ENCODE measurements around the gene SCN2B. TPM values are rescaled to one million over a fixed set of nuclear protein-coding genes. Genes with fewer than 3 reads are reported as not detected.

SCN2B gene
- total RNA-seq, 1 donor: not detected

GRCh38 chr11:118219732-118220131, 43.3 kb upstream of the SCN2B start:
- TF ChIP-seq CTCF (IDR thresholded peaks at IDR 0.05; ENCODE audit: insufficient read depth, low read length): no peak
- no peak overlapping the region for H3K4me3 ChIP-seq (ENCODE audit: low read depth, low read length)
- DNase-seq (ENCODE audit: low read depth): no peak

- H3K4me3 ChIP-seq (ENCODE audit: low read depth, low read length): no peak overlapping the region
- TF ChIP-seq CTCF (IDR thresholded peaks at IDR 0.05; ENCODE audit: insufficient read depth, low read length): no peak
- DNase-seq (ENCODE audit: low read depth): no peak
Measured at GRCh38 chr11:118219244-118219643, 42.8 kb upstream of the SCN2B start.

- no peak for DNase-seq (ENCODE audit: low read depth)
- no peak overlapping the region for H3K4me3 ChIP-seq (ENCODE audit: low read depth, low read length)
- no peak for TF ChIP-seq CTCF (IDR thresholded peaks at IDR 0.05; ENCODE audit: insufficient read depth, low read length)
Measured at GRCh38 chr11:118217575-118217974, 41.1 kb upstream of the SCN2B start.

GRCh38 chr11:118216621-118217481, 40.4 kb upstream of the SCN2B start:
- no peak overlapping the region for H3K4me3 ChIP-seq (ENCODE audit: low read depth, low read length)
- TF ChIP-seq CTCF (IDR thresholded peaks at IDR 0.05; ENCODE audit: insufficient read depth, low read length): no peak
- DNase-seq (ENCODE audit: low read depth): no peak

- TF ChIP-seq CTCF (IDR thresholded peaks at IDR 0.05; ENCODE audit: insufficient read depth, low read length): no peak
- no peak overlapping the region for H3K4me3 ChIP-seq (ENCODE audit: low read depth, low read length)
- DNase-seq (ENCODE audit: low read depth): no peak
Measured at GRCh38 chr11:118215765-118216164, 39.3 kb upstream of the SCN2B start.

- no peak for TF ChIP-seq CTCF (IDR thresholded peaks at IDR 0.05; ENCODE audit: insufficient read depth, low read length)
- H3K4me3 ChIP-seq (ENCODE audit: low read depth, low read length): no peak overlapping the region
Measured at GRCh38 chr11:118215262-118215661, 38.8 kb upstream of the SCN2B start.

More at GRCh38 chr11:118215262-118215661, 38.8 kb upstream of the SCN2B start:
- DNase-seq (ENCODE audit: low read depth): no peak

All from fibroblast of the aortic adventitia (primary cell).